Astrocyte (in vitro differentiated cells and primary cell): ENCODE data around the gene MAP1LC3A. TPM values are rescaled to one million over a fixed set of nuclear protein-coding genes. Genes with fewer than 3 reads are reported as not detected.

Experiments
- DNase-seq: peaks from one replicate; pipeline ENCODE4 v3.0.0-alpha.2; 2010; ENCODE audit warnings: low read depth
- FAIRE-seq: peaks from 2 replicates; lab custom pipeline; 2011; peaks lifted over from hg19 to GRCh38; lab: Jason Lieb, UNC
- H2AFZ ChIP-seq: 2 replicates; pipeline ENCODE4 v1.6.0; 2012; ENCODE audit warnings: low read depth, low read length, inconsistent platforms
- H3K27ac ChIP-seq: 2 replicates; pipeline ENCODE4 v1.5.1; 2011; ENCODE audit warnings: low read depth, low read length, inconsistent platforms
- H3K27me3 ChIP-seq: 2 replicates; pipeline ENCODE4 v1.6.0; 2011; ENCODE audit warnings: low read length, inconsistent platforms; ENCODE audit not compliant: insufficient read depth
- H3K36me3 ChIP-seq: 2 replicates; pipeline ENCODE4 v1.5.1; 2011; ENCODE audit warnings: low read length, inconsistent platforms; ENCODE audit not compliant: insufficient read depth
- H3K4me1 ChIP-seq: 2 replicates; pipeline ENCODE4 v1.5.1; 2011; ENCODE audit warnings: low read length, inconsistent platforms; ENCODE audit not compliant: insufficient read depth
- H3K4me2 ChIP-seq: 2 replicates; pipeline ENCODE4 v1.6.0; 2012; ENCODE audit warnings: low read length, inconsistent platforms
- H3K4me3 ChIP-seq: 2 replicates; pipeline ENCODE4 v1.5.1; 2011; ENCODE audit warnings: low read depth, mild to moderate bottlenecking, low read length, inconsistent platforms; ENCODE audit not compliant: insufficient read depth
- H3K79me2 ChIP-seq: 2 replicates; pipeline ENCODE4 v1.6.0; 2012; ENCODE audit warnings: mild to moderate bottlenecking, low read length, inconsistent platforms; ENCODE audit not compliant: insufficient read depth
- H3K9ac ChIP-seq: 2 replicates; pipeline ENCODE4 v1.6.0; 2012; ENCODE audit warnings: mild to moderate bottlenecking, low read length, inconsistent platforms
- H3K9me3 ChIP-seq: 2 replicates; pipeline ENCODE4 v1.5.1; 2012; ENCODE audit warnings: low read depth, mild to moderate bottlenecking, low read length, inconsistent platforms; ENCODE audit not compliant: insufficient read depth
- H4K20me1 ChIP-seq: 2 replicates; pipeline ENCODE4 v1.6.0; 2012; ENCODE audit warnings: low read length, inconsistent platforms; ENCODE audit not compliant: insufficient read depth
- H3K27ac Mint-ChIP-seq: one replicate; pipeline ENCODE4 v1.8.0; 2021; ENCODE audit warnings: mild to moderate bottlenecking, mixed read lengths; ENCODE audit not compliant: unreplicated experiment
- H3K27me3 Mint-ChIP-seq: one replicate; pipeline ENCODE4 v1.8.0; 2021; ENCODE audit warnings: low read depth, mixed read lengths; ENCODE audit not compliant: unreplicated experiment
- H3K36me3 Mint-ChIP-seq: one replicate; pipeline ENCODE4 v1.8.0; 2021; ENCODE audit warnings: low read depth, mixed read lengths; ENCODE audit not compliant: unreplicated experiment
- H3K4me1 Mint-ChIP-seq: one replicate; pipeline ENCODE4 v1.8.0; 2021; ENCODE audit warnings: low read depth, mixed read lengths; ENCODE audit not compliant: unreplicated experiment
- H3K4me3 Mint-ChIP-seq: one replicate; pipeline ENCODE4 v1.8.0; 2021; ENCODE audit warnings: mild to moderate bottlenecking, moderate library complexity, mixed read lengths; ENCODE audit not compliant: unreplicated experiment
- H3K9me3 Mint-ChIP-seq: one replicate; pipeline ENCODE4 v1.8.0; 2021; ENCODE audit warnings: mild to moderate bottlenecking, mixed read lengths; ENCODE audit not compliant: unreplicated experiment
- EZH2 ChIP-seq: IDR thresholded peaks from 2 replicates; pipeline ENCODE4 v1.6.1; 2012; ENCODE audit warnings: mild to moderate bottlenecking, low read length, inconsistent platforms; ENCODE audit not compliant: insufficient read depth
- total RNA-seq: library from RNA; stranded (reverse); gene quantifications from 2 replicates; pipeline ENCODE4 v1.2.1, GENCODE V29; 2021
- TF ChIP-seq, protein P1 (sequence below): IDR thresholded peaks from 2 replicates; pipeline ENCODE4 v1.5.1; 2011; ENCODE audit warnings: low read depth, mild to moderate bottlenecking, inconsistent platforms, low read length, moderate library complexity; ENCODE audit not compliant: insufficient read depth

The MAP1LC3A gene
- total RNA-seq, 1 donor from 2014 or later = 48.9 TPM

- peaks cover 32% of the 10 kb centered on the region for H3K79me2 ChIP-seq
- H3K9me3 ChIP-seq = no peaks in the 10 kb centered on the region
- H3K4me1 Mint-ChIP-seq = peaks cover 6% of the 10 kb centered on the region
- H3K27me3 ChIP-seq = no peaks in the 10 kb centered on the region
- peaks cover 5% of the 10 kb centered on the region for H3K4me1 ChIP-seq
- H3K27ac ChIP-seq = no peak overlapping the region
- peaks cover 72% of the 10 kb centered on the region for H3K36me3 ChIP-seq
- H3K27ac Mint-ChIP-seq = no peak overlapping the region
- no peak for FAIRE-seq
- H3K27me3 Mint-ChIP-seq = no peaks in the 10 kb centered on the region
- H3K4me3 ChIP-seq = no peak overlapping the region
- no peak for TF ChIP-seq EZH2
- TF ChIP-seq, protein P1, sequence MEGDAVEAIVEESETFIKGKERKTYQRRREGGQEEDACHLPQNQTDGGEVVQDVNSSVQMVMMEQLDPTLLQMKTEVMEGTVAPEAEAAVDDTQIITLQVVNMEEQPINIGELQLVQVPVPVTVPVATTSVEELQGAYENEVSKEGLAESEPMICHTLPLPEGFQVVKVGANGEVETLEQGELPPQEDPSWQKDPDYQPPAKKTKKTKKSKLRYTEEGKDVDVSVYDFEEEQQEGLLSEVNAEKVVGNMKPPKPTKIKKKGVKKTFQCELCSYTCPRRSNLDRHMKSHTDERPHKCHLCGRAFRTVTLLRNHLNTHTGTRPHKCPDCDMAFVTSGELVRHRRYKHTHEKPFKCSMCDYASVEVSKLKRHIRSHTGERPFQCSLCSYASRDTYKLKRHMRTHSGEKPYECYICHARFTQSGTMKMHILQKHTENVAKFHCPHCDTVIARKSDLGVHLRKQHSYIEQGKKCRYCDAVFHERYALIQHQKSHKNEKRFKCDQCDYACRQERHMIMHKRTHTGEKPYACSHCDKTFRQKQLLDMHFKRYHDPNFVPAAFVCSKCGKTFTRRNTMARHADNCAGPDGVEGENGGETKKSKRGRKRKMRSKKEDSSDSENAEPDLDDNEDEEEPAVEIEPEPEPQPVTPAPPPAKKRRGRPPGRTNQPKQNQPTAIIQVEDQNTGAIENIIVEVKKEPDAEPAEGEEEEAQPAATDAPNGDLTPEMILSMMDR = no peak
- H3K36me3 Mint-ChIP-seq = peaks cover 18% of the 10 kb centered on the region
- H3K9me3 Mint-ChIP-seq = no peaks in the 10 kb centered on the region
- no peak overlapping the region for H3K9ac ChIP-seq
- H4K20me1 ChIP-seq = peaks cover 78% of the 10 kb centered on the region
- H2AFZ ChIP-seq = no peak overlapping the region
- H3K4me2 ChIP-seq = no peak overlapping the region
- no peak for DNase-seq
- H3K4me3 Mint-ChIP-seq = no peak overlapping the region
Observed at GRCh38 chr20:34531608-34532265, 26.8 kb upstream of the MAP1LC3A start.

DNA sequence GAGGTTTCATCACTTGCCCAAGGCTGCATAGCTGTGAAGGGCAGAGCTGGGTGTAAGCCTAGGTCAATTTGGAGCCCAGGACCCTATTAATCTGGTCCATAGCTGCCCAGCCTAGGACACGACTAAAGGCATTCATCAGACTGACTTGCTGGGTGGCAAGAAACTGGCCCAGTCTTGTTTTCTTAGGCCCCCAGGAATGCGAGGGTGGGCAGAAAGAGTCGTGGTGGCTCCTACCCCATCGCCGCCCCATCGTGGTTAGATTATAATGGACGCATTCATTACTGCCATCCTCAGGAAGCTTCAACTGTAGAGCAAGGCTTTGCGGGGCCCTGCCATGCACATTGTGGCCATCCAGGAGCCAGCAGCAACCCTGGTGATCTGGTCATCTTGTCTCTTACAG, 26.2 kb upstream of the MAP1LC3A start:
- DNase-seq (no peak), FAIRE-seq (no peak)
- H3K4me3 ChIP-seq = no peak overlapping the region
- TF ChIP-seq, protein P1 = no peak
- no peak for TF ChIP-seq EZH2
- Mint-ChIP-seq H3K9me3 (no peaks in the 10 kb centered on the region), H3K4me1 (peaks cover 1% of the 10 kb centered on the region), H3K27me3 (no peaks in the 10 kb centered on the region), H3K36me3 (peaks cover 18% of the 10 kb centered on the region), H3K4me3 (no peak overlapping the region), H3K27ac (no peak overlapping the region)
- H3K79me2 ChIP-seq = peaks cover 32% of the 10 kb centered on the region
- no peak overlapping the region for H2AFZ ChIP-seq
- H3K27ac ChIP-seq = no peak overlapping the region
- no peaks in the 10 kb centered on the region for H3K9me3 ChIP-seq
- peaks cover 72% of the 10 kb centered on the region for H3K36me3 ChIP-seq
- no peak overlapping the region for H3K4me2 ChIP-seq
- peaks cover 78% of the 10 kb centered on the region for H4K20me1 ChIP-seq
- H3K27me3 ChIP-seq = no peaks in the 10 kb centered on the region
- H3K9ac ChIP-seq = no peak overlapping the region
- H3K4me1 ChIP-seq = no peaks in the 10 kb centered on the region

GRCh38 chr20:34532756-34533155, 25.8 kb upstream of the MAP1LC3A start:
- H3K4me3 Mint-ChIP-seq = no peak overlapping the region
- Histone ChIP-seq H3K27me3 (no peaks in the 10 kb centered on the region), H4K20me1 (peaks cover 78% of the 10 kb centered on the region), H2AFZ (no peak overlapping the region), H3K79me2 (peaks cover 29% of the 10 kb centered on the region), H3K4me1 (no peaks in the 10 kb centered on the region), H3K9ac (no peak overlapping the region), H3K4me2 (no peak overlapping the region), H3K9me3 (no peaks in the 10 kb centered on the region), H3K36me3 (peaks cover 72% of the 10 kb centered on the region), H3K27ac (no peak overlapping the region), H3K4me3 (no peak overlapping the region)
- H3K27me3 Mint-ChIP-seq = no peaks in the 10 kb centered on the region
- no peaks in the 10 kb centered on the region for H3K4me1 Mint-ChIP-seq
- FAIRE-seq (no peak), DNase-seq (no peak)
- peaks cover 18% of the 10 kb centered on the region for H3K36me3 Mint-ChIP-seq
- TF ChIP-seq, protein P1 = no peak
- TF ChIP-seq EZH2 = no peak
- H3K9me3 Mint-ChIP-seq = no peaks in the 10 kb centered on the region
- no peak overlapping the region for H3K27ac Mint-ChIP-seq
